B cell (primary cell): ENCODE data around the gene SSX5. TPM values are rescaled to one million over a fixed set of nuclear protein-coding genes. Genes with fewer than 3 reads are reported as not detected.
"Not testable (repeated sequence)": the region's sequence is repeated elsewhere in the genome, so short reads cannot be mapped to it uniquely, and the experiment has no call there.

Source experiments
- ATAC-seq: fragments of 200-7000 bp; cut with Tn5 transposase; one replicate; pipeline ENCODE4 v1.10.0; 2021; ENCODE audit warnings: low read depth, mild to moderate bottlenecking, moderate number of reproducible peaks, moderate library complexity
- CTCF ChIA-PET: fragments of 350-600 bp; sonication (Branson Sonifier 250); formaldehyde crosslinking; loops from one replicate; lab custom pipeline; 2021; ENCODE audit warnings: antibody characterized with exemption, inconsistent platforms; lab: Charles Lee
- POLR2A ChIA-PET: fragments of 350-600 bp; sonication (Branson Sonifier 250); formaldehyde crosslinking; loops from one replicate; lab custom pipeline; 2021; ENCODE audit warnings: antibody characterized with exemption; lab: Charles Lee
- DNase-seq: peaks from one replicate; pipeline ENCODE4 v3.0.0; 2013
- H2AFZ ChIP-seq: 2 replicates; pipeline ENCODE4 v1.6.1; 2012; ENCODE audit warnings: mild to moderate bottlenecking, low read depth, low read length; ENCODE audit not compliant: insufficient read depth, poor library complexity, severe bottlenecking
- H3K27ac ChIP-seq, 2 donors: 1 replicate in 1 of 2; 2 replicates in 1 of 2; pipeline ENCODE4 v1.5.1; 2012 to 2013; ENCODE audit warnings: low read length in 2 of 2, mild to moderate bottlenecking in 2 of 2, moderate library complexity in 1 of 2
- H3K27me3 ChIP-seq, 4 experiments: fragments of 200-600 bp in 1 of 4; sonication (generic) in 1 of 4; replicated peaks in 1 of 4; 1 replicate in 2 of 4; 2 replicates in 2 of 4; pipeline versions ENCODE4 v1.6.1 to v1.7.0; 2013 to 2016; ENCODE audit warnings: low read length in 3 of 4, mild to moderate bottlenecking in 2 of 4, mixed read lengths in 1 of 4, moderate library complexity in 1 of 4; ENCODE audit not compliant: insufficient read depth in 4 of 4, control insufficient read depth in 3 of 4; ENCODE audit errors: control extremely low read depth in 1 of 4
- H3K36me3 ChIP-seq, 2 experiments: replicated peaks in 1 of 2; 1 replicate in 1 of 2; 2 replicates in 1 of 2; pipeline versions ENCODE4 v1.6.1 to v1.7.1; 2013; ENCODE audit warnings: low read length in 1 of 2; ENCODE audit not compliant: insufficient read depth in 2 of 2, control insufficient read depth in 1 of 2; ENCODE audit errors: control extremely low read depth in 1 of 2, extremely low read depth in 1 of 2
- H3K4me1 ChIP-seq, 2 donors: fragments of 200-600 bp in 1 of 2; sonication (generic) in 1 of 2; 1 replicate in 1 of 2; 2 replicates in 1 of 2; pipeline versions ENCODE4 v1.5.1 to v1.6.1; 2013 to 2017; ENCODE audit warnings: low read length in 2 of 2; ENCODE audit not compliant: control insufficient read depth in 2 of 2, insufficient read depth in 2 of 2
- H3K4me2 ChIP-seq: replicated peaks from 2 replicates; pipeline ENCODE3; 2012; ENCODE audit warnings: mild to moderate bottlenecking, low read depth, low read length; ENCODE audit not compliant: poor library complexity, severe bottlenecking
- H3K4me3 ChIP-seq, 5 experiments: fragments of 200-600 bp in 1 of 5; sonication (generic) in 1 of 5; 1 replicate in 3 of 5; 2 replicates in 2 of 5; pipeline versions ENCODE4 v1.5.1 to v1.7.0; 2011 to 2016; ENCODE audit warnings: low read length in 4 of 5, mild to moderate bottlenecking in 4 of 5, low read depth in 2 of 5, control low read depth in 1 of 5, moderate library complexity in 1 of 5; ENCODE audit not compliant: insufficient read depth in 1 of 5; ENCODE audit errors: control extremely low read depth in 1 of 5, extremely low read depth in 1 of 5
- H3K79me2 ChIP-seq: fragments of 200-600 bp; sonication (generic); one replicate; pipeline ENCODE4 v1.6.0; 2016; ENCODE audit warnings: low read length; ENCODE audit not compliant: control insufficient read depth, insufficient read depth
- H3K9ac ChIP-seq: fragments of 200-600 bp; sonication (generic); 2 replicates; pipeline ENCODE4 v1.6.1; 2017; ENCODE audit warnings: mild to moderate bottlenecking, low read length, moderate library complexity
- H3K9me3 ChIP-seq, 3 donors: one replicate each; pipeline versions ENCODE4 v1.6.1 to v1.7.1; 2013; ENCODE audit warnings: low read length in 2 of 3; ENCODE audit not compliant: control insufficient read depth in 2 of 3, insufficient read depth in 1 of 3; ENCODE audit errors: control extremely low read depth in 1 of 3
- H4K20me1 ChIP-seq: 2 replicates; pipeline ENCODE4 v1.6.0; 2012; ENCODE audit warnings: mild to moderate bottlenecking, low read length; ENCODE audit not compliant: insufficient read depth, control insufficient read depth, poor library complexity, severe bottlenecking
- H3K27ac Mint-ChIP-seq: one replicate; pipeline ENCODE4 v1.8.0; 2021; ENCODE audit warnings: mixed read lengths
- H3K27me3 Mint-ChIP-seq: one replicate; pipeline ENCODE4 v1.8.0; 2021; ENCODE audit warnings: mixed read lengths
- H3K4me1 Mint-ChIP-seq: one replicate; pipeline ENCODE4 v1.8.0; 2021; ENCODE audit warnings: mixed read lengths
- H3K4me3 Mint-ChIP-seq: one replicate; pipeline ENCODE4 v1.8.0; 2021; ENCODE audit warnings: mixed read lengths
- H3K9me3 Mint-ChIP-seq: one replicate; pipeline ENCODE4 v1.8.0; 2022; ENCODE audit warnings: mixed read lengths; ENCODE audit not compliant: insufficient read depth
- EZH2 ChIP-seq: IDR thresholded peaks from 2 replicates; pipeline ENCODE4 v1.6.1; 2012; ENCODE audit warnings: borderline replicate concordance, low read depth, mild to moderate bottlenecking, moderate library complexity, low read length; ENCODE audit not compliant: insufficient read depth, poor library complexity, severe bottlenecking
- WGBS: methylation state at CpG from one replicate; pipeline ENCODE4 v1.1.5; 2013; ENCODE audit warnings: missing lambda C conversion rate; ENCODE audit not compliant: insufficient coverage; 5-methylcytosine and 5-hydroxymethylcytosine counted together
- intact Hi-C: fragments of 100-400 bp; cut with micrococcal nuclease; formaldehyde crosslinking; loops from one replicate; pipeline ENCODE4 v1.10.0; 2022
- polyA plus RNA-seq: library from polyadenylated mRNA; depleted of rRNA; stranded (reverse); fragments of >200 nt; gene quantifications from 2 replicates; pipeline ENCODE4 v1.2.3, GENCODE V29; 2012
- total RNA-seq, 2 donors: library from RNA; stranded (reverse); fragments of 120-200 nt in 1 of 2; gene quantifications; 1 replicate in 1 of 2; 2 replicates in 1 of 2; pipeline versions ENCODE4 v1.2.3 to v1.2.4, GENCODE V29; 2013 to 2022
- TF ChIP-seq, protein P1 (sequence below): fragments of 200-600 bp; IDR thresholded peaks from one replicate; pipeline ENCODE4 v1.8.0; 2022; ENCODE audit warnings: antibody characterized with exemption, mild to moderate bottlenecking

SSX5 gene
- total and polyA plus RNA-seq, 2 donors (not counting 1 experiment from before 2014, with no cell fraction given): not detected

DNA sequence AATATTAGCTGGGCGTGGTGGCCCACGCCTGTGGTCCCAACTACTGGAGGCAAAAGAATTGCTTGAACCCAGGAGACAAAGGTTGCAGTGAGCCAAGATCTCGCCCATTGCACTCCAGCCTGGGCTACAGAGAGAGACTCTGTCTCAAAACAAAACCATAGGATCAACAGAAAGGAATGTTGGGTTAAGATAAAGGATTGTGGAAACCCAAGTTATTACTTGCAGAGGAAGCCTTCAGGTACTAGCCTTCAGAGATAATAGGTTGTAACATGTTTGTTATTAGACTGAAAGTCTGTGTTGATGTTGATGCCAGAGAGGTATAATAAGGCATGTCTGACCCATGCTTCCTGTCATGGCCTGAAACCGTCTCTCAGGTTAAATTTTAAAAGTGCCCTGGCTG lies 16.9 kb downstream of the SSX5 start:
- no peaks in the 10 kb centered on the region for H3K27me3 ChIP-seq
- H3K4me3 ChIP-seq: no peak overlapping the region
- intact Hi-C loops: no loop called here
- no peak for ATAC-seq
- H3K79me2 ChIP-seq: no peaks in the 10 kb centered on the region
- POLR2A ChIA-PET: no interaction called here
- no peak overlapping the region for H3K9ac ChIP-seq
- no peaks in the 10 kb centered on the region for H4K20me1 ChIP-seq
- H3K4me1 ChIP-seq: no peaks in the 10 kb centered on the region
- 100% methylated on average over 2 of the region's 4 CpGs for WGBS
- H3K4me1 Mint-ChIP-seq: no peaks in the 10 kb centered on the region
- no peak overlapping the region for H3K27ac Mint-ChIP-seq
- H3K4me2 ChIP-seq: no peak overlapping the region
- H3K27ac ChIP-seq: no peak overlapping the region
- no peak for TF ChIP-seq EZH2
- TF ChIP-seq, protein P1, sequence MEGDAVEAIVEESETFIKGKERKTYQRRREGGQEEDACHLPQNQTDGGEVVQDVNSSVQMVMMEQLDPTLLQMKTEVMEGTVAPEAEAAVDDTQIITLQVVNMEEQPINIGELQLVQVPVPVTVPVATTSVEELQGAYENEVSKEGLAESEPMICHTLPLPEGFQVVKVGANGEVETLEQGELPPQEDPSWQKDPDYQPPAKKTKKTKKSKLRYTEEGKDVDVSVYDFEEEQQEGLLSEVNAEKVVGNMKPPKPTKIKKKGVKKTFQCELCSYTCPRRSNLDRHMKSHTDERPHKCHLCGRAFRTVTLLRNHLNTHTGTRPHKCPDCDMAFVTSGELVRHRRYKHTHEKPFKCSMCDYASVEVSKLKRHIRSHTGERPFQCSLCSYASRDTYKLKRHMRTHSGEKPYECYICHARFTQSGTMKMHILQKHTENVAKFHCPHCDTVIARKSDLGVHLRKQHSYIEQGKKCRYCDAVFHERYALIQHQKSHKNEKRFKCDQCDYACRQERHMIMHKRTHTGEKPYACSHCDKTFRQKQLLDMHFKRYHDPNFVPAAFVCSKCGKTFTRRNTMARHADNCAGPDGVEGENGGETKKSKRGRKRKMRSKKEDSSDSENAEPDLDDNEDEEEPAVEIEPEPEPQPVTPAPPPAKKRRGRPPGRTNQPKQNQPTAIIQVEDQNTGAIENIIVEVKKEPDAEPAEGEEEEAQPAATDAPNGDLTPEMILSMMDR: no peak
- no peak overlapping the region for H2AFZ ChIP-seq
- H3K27me3 Mint-ChIP-seq: peaks cover 2% of the 10 kb centered on the region
- H3K36me3 ChIP-seq: no peaks in the 10 kb centered on the region
- CTCF ChIA-PET: no interaction called here
- no peaks in the 10 kb centered on the region for H3K9me3 Mint-ChIP-seq
- DNase-seq: no peak
- no peak overlapping the region for H3K4me3 Mint-ChIP-seq
- H3K9me3 ChIP-seq: no peaks in the 10 kb centered on the region

DNA sequence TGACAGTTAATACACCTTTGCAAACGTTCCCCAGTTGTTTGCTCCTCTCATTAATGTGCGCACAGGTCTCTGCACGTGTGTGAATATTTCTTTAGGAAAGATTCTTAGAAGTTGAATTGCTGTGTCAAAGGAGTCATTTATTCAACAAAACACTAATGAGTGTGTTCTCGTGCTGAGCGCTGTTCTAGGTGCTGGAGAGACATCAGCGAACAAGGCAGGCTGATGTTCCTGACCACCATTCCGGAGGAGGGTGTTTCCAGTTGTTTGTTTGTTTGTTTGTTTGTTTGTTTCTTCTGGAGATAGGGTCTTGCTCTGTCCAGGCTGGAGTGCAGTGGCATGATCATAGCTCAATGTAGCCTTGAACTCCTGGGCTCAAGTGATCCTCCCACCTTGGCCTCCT lies 30.3 kb downstream of the SSX5 start:
- H3K79me2 ChIP-seq, H3K4me3 Mint-ChIP-seq, H3K9me3 Mint-ChIP-seq, CTCF ChIA-PET, H3K9me3 ChIP-seq, H3K36me3 ChIP-seq, H3K4me2 ChIP-seq, H3K27me3 Mint-ChIP-seq, H3K4me1 ChIP-seq, H3K27me3 ChIP-seq, H3K9ac ChIP-seq, ATAC-seq, H4K20me1 ChIP-seq, H3K27ac ChIP-seq, POLR2A ChIA-PET, DNase-seq, H3K27ac Mint-ChIP-seq, H3K4me1 Mint-ChIP-seq, intact Hi-C loops, H3K4me3 ChIP-seq, H2AFZ ChIP-seq: not testable (repeated sequence)
- WGBS: no CpG with 5 or more reads among the region's 7 CpGs
